Stimulated activated CD4-positive, alpha-beta T cell treated with anti-CD3 and anti-CD28 coated beads, TNF-alpha, amount 100 ng/mL, for 1 hour (primary cell): ENCODE measurements around the gene ALPK1.
"Not testable (repeated sequence)": the region's sequence is repeated elsewhere in the genome, so short reads cannot be mapped to it uniquely, and the experiment has no call there.

ENCODE experiments used
- DNase-seq, 3 donors: peaks; one replicate each; pipeline ENCODE4 v3.0.0-alpha.2; 2020; ENCODE audit warnings: low read depth in 3 of 3, low spot score in 1 of 3

The ALPK1 gene

DNA sequence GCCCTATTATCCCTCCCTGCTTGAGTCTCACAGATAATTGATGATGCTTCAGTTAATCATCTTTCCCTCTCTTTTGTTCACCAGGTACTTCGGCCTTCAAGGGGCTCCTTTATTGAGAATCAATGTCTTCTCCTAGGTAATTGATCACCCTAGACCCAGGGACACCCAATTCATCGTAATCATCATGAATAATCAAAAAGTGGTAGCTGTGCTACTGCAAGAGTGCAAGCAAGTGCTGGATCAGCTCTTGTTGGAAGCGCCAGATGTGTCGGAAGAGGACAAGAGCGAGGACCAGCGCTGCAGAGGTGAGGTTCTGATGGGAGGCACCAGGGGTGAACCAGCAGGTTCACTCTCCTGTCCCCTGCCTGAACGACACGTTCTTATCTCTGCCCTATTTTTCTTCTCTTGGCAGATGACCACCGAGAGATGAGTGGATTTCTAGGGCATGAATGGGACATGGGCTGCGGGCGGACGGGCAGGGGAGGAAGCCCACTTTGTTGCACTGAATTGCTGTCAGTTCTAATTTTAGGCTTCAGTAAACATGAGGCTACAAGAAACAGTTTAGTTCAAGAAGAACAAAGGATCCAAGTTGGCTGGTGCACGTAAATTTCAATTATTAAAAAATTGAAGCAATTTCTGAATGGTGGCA lies 80.5 kb downstream of the ALPK1 start:
- DNase-seq: no peak

DNA sequence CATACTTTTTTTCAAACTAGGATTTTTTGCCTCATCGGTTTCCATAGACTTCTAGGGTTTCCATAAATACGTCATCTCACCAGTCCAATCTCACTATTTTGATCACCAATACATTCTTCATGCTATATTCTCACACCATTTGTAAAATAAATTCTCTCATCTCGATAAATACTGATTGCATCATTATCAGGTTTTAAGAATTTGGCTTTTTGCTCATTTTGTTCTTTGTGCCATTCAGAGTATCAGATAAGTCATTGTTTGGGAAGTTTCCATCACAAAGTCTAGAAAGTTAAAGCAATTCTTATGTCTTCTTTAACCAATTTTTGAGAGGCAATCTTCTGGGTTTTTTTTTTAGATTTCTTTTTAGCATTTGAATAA lies 81.1 kb downstream of the ALPK1 start:
- no peak for DNase-seq

DNA sequence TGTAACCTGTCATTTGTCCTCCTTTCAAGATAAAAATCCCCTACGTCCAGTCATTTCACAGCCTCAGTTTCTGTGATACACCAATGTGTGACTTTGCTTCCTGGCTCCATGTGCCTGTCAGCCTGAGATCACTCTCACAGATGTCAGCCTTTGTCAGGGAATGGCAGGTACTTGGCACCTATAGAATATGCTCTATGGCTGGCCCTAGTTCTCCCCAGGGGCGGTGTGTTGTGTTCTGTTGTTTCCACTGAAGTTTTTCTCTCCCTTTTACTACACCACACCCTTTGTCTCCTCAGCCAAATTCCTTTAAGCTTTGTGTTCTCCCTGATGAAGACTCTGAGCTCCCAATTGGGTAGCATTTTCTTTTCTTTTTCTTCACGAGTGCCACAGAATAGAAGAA lies 81.7 kb downstream of the ALPK1 start:
- no peak for DNase-seq

DNA sequence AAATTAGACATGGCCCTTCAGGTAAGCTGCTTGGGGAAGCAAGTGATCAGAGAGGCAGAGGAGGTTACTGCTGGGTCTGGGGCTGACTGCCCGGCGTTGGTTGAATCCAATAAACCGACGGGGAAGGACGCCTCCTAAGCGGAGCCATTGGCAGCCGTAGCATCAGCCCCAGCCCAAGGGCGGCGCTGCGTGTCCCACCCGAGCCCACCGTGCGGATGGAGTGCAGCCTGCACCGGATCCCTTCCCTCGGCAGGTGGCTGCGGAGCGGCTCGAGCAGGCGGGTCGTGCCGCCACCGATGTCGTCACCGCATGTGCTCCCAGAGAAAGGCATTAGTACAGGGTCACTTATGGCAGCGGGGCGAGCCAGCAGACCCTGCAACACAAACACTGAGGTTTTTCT lies 82.1 kb downstream of the ALPK1 start:
- no peak for DNase-seq

DNA sequence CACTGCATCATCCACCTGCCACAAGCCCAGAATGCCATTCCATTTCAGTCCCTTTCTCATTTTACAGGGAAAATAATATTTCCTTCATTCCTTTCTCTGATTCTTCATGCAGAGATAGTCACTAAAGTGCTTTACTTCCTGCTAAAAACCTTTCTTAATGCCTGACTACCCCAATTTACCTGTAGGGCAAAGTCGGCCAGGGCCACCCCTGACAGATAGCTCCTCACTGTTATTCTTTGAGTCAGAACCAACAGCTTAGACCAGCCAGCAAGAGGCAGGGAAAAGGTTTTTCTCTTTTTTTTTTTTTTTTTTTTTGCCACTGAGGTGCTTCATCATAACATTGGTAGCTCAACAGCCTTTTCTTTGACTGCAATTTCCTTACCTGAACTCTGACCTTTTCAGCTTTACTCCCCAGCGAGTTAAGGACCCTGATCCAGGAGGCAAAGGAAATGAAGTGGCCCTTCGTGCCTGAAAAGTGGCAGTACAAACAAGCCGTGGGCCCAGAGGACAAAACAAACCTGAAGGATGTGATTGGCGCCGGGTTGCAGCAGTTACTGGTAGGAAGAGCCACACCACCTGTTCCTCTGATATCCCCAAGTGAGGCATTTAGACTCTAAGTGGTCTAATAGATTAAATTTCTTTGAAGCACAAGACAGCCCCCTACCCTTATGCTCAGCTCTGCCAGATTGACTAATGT lies 85.0 kb downstream of the ALPK1 start:
- DNase-seq: no peak

DNA sequence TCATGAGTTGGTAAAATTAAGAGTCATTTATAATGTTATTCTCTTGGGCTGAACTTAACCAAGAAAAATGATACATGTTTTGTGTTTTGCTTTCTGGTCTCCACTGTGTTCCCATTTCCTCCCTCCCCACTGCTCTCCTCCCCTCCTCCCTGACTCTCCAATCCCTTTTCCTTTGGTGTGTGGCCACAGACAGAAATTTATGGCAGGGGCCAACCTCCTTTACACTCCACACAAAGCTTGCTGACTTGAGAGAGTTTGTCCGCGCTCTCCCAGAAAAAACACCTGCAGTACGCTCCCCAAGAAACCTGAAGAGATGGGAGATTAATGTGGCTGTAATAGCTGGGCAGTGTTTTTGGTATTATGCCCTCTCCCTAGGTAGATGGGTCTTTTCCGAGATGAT lies 88.9 kb downstream of the ALPK1 start:
- DNase-seq: no peak

DNA sequence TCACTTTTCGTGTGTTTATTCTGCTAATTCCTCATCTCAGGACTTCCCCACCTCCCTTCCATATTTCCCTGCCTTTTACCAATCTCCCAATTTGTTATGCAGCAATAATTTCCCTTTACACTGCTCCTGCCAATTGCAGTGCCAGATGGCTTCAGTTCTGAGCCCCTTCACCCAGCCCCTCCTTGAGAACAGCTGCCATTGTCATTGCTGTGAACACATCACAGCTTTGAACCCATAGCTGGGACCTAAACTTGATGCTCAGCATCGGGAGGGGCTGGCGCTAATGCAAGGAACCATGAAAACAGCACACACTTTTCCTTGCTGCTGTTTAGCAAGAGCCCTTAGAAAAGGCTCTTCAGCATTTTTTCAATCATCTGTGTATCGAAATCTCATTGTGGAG lies 104.9 kb downstream of the ALPK1 start:
- DNase-seq: no peak

DNA sequence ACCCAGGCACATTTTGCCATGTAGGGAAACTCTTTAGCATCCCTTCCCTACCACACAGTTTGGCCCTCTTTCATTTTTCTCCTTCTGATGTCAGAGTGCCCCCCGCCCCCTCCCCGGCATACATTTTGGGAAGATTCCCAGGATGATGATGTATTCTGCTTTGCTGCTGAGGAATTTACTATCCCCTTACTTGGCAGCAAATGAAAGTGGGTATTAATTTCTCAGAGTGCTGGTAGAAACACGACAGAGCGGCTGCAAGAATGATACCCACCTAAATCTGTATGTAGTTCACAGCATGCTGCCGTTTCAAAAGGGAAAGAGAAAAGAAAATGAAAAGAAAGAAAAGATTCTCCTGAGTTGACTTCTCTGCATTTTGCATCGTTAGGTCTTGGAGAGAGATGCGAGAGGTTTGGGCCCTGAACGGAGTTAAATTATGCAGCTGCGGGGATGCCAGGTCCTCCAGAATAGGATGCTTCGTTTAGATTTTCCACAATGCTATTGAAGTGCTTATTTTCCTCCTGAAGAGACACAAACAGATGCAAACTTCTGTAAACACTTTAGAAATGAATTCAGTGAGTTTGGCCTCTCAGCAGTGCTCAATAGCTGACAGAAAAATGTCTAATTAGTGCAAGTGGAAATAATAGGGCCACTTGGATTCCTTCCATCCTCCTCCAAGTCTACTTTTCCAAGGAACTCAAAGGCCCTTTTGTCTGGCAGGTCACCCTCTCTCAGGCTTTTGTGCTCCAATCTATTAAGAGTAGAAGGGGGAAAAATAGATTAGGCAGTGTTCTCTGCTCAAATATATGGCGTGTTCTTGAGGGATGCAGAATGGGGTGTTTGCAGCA lies 106.2 kb downstream of the ALPK1 start:
- no peak for DNase-seq

DNA sequence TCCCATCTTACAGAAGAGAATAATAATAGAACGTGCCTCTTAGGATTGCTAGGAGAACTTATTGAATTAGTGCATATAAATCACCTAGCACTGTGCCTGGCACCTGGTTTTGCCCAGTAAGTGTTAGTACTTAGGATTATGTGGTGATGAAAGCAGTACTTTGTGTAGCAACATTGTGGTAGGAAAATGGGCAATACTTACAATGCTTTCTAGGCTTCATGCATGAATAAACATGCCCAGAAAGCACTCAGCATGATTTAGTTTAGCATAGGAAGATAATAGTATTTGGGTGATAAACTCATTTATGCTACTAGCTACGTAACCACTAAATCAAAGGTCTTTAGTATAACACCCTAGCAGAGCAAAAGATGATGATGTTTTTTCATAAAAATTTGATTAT lies 113.2 kb downstream of the ALPK1 start:
- no peak for DNase-seq

DNA sequence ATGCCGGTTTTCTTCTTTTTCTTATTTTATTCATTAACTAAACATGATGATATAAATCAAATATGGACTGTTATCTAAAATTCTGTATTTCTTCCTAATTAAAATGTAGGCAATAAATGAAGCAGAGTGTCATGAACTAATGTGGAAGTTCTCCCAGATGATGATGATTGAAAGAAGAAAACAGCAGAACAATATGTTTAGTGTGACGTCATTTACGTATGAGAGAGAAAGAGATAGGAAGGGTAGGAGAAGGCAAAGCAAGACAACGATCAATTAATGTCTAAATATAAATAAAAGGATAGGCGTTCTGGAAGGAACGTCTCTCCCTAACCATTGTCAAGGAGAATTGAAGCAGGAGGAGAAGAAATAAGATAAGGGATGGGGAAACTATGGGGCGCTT lies 113.6 kb downstream of the ALPK1 start:
- no peak for DNase-seq

DNA sequence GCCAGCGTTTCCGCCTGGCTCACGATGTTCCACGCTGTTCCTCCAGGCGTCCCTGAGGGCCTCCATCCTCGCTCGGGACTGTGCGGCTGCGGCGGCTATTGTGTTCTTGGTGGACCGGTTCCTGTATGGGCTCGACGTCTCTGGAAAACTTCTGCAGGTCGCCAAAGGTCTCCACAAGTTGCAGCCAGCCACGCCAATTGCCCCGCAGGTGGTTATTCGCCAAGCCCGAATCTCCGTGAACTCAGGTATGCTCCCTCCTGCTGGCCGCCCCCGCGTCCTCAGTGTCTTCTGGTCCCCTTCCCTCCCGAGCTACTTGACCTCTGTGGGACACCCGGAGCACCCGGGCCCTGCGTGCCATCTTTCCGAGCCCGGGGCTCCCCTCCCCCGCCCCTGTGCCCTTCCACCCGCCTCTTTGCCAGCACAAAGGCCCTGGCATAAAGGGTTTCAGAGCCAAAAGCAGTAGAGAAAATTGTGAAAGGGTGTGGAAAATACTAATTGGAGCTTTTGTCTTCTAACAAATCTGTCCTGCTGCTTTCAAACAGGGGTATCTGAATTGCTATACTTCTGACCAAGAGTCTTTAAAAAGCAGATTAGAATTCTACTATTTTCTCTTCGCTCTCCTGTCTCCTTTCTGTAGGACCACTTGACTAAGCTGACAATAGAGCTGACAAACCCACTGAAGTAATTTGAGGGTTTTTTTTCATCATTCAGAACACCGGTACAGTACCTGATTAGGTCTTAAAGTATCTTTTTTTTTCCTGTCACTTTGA lies 114.8 kb downstream of the ALPK1 start:
- DNase-seq: no peak

DNA sequence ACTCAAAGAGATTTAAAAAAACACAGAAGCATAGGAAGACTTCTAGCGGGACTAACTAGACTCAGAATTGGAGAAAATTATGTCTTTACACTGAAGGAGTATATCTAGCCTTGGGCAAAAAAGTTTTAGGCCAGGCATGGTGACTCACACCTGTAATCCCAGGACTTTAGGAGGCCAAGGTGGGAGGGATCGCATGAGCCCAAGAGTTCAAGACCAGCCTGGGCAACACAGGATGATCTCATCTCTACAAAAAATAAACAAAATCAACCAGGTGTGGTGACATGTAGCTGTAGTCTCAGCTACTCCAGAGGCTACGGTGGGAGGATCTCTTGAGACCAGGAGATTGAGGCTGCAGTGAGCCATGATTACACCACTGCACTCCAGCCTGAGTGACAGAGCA lies 119.3 kb downstream of the ALPK1 start:
- no peak for DNase-seq

DNA sequence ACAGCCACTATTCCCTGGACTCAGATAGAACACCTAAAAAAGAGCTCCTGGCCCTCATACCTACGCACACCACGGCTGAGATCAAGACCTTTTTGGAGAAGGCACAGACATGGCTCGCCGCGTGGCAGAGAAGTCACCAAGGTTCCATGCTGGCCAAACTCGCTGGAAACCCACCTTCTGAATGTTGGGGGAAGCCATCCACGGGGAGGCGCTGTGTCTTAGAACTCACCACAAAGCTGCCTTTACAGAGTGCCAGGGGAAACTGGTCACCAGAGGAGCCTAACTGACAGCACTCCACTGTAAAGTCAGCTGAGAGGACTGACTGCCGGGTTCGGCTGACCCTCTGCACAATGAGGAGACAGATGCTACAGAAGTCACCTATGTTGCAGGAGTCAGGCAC lies 120.9 kb downstream of the ALPK1 start:
- DNase-seq: no peak

DNA sequence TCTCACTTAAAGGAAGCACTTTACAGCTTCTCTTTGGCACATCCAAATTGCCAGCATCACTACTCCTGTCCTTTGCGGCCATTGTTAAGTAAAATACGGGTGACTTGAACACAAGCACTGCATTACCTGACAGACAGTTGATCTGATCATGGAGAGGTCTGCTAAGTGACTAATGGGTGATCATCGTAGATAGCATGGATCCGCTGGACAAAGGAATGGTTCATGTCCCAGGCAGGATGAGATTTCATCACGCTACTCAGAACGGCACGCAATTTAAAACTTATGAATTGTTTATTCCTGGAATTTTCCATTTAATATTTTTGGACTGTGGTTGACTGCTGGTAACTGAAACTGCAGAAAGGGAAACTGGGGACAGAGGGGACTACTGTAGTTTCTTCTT lies 124.7 kb downstream of the ALPK1 start:
- DNase-seq: no peak

DNA sequence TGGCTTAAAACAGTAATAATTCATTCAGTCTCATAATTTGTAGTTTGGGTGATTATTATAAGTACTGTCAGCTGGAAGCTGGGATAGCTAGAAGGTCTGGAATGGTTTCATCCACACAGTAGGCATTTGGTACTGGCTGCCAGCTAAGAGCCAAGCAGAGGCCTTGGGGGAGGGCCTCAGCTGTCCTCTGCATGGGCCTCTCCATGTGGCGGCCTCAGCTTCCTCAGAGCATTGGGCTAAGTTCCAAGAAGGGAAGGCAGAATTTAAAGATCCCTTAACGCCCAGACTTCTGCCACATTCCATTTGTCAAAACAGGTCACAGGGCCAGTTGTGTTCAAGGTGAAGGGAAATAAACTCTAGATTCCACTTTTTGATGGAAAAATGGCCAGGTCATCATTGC lies 125.5 kb downstream of the ALPK1 start:
- DNase-seq: no peak

DNA sequence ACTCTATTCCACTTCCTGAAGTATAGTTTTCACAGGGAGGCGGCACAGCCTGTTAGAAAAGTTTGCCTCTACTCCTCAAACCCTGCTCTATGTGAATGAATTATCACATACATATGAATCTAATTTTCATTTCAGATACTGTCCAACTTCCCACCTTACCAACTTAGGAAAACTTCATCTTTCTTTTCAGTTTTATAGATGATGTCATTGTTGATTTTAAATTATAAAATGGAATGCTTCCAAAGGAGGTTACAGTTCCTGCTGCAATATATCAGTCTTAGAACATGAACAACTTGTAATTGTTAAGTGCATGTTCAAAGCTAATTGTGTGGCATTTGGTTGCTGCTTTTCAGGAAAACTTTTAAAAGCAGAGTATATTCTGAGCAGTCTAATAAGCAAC lies 126.4 kb downstream of the ALPK1 start:
- no peak for DNase-seq

DNA sequence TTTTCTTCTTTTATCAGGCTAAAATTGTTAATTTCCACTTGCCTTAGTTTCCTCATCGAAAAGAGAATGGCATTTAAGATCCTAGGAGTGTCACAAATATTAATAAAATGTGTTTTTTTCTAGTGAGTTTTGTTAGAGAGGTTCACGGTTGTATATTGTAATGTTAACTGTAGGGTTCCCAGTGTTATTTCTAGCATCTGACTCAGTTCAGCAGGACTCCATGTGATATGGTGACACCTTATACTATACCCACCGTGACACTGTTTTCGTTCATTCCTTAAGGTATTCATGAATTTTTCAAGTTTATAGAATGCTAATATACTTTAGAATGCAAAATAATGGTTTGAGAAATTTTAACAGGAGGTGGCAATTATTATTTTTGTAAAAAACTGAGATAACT lies 128.7 kb downstream of the ALPK1 start:
- no peak for DNase-seq

DNA sequence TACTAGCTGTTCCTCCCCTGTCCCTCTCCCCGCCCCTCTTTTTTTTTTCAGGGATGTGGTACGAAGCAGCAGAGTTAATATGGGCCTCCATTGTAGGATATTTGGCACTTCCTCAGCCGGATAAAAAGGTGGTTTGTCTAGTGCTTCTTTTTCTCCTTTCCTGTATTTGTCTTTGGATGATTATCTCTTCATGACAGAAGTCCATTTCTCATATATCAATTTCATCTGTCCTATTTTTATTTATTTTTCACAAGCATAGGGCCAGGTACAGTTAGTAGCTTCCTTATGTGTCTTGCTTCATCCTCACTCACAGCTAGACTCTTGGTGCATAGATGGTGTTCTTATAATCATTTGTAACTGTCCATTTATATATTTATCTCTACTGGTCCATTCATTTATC lies 129.2 kb downstream of the ALPK1 start:
- no peak for DNase-seq

DNA sequence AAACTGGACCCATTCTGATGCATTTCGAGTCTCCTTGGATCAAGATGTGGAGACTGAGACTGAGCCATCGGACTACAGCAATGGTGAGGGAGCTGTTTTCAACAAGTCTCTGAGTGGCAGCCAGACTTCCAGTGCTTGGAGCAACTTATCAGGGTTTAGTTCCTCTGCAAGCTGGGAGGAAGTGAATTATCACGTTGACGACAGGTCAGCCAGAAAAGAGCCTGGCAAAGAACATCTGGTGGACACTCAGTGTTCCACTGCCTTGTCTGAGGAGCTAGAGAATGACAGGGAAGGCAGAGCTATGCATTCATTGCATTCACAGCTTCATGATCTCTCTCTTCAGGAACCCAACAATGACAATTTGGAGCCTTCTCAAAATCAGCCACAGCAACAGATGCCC lies 134.0 kb downstream of the ALPK1 start:
- no peak for DNase-seq

DNA sequence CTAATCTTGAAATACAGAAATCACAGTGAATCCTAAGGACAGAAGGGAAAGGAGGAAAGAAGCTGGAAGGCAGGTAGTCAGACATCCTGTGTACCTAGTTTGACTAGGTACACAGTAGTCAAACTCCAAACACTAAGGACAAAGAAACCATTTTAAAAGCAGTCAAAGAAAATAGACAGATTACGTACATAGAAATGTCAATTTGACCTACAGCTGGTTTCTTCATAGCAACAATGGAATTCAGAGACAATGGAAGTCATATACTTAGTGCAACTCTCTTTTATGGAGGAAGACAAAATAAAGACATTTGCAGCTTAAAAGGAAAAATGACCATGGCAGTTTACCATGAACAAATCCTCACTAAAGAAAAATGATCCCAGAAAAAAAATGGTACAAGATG lies 139.8 kb downstream of the ALPK1 start:
- no peak for DNase-seq

DNA sequence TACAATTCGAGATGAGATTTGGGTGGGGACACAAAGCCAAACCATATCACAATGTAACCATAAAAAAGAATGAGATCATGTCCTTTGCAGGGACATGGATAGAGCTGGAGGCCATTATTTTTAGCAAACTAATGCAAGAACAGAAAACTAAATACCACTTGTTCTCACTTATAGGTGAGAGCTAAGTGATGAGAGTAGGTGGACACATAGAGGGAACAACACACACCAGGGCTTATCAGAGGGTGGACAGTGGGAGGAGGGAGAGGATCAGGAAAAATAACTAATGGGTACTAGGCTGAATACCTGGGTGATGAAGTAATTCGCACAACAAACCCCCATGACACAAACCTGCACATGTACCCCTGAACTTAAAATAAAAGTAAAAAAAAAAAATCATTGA lies 145.1 kb downstream of the ALPK1 start:
- DNase-seq: not testable (repeated sequence)
